Measurements from ENCODE around the gene CHST13.
"Not testable (repeated sequence)": the region's sequence is repeated elsewhere in the genome, so short reads cannot be mapped to it uniquely, and the experiment has no call there.

The CHST13 gene

GRCh38 chr3:126555795-126556636, 32.1 kb downstream of the CHST13 start:
- DNase-seq (ENCODE audit: low read depth): no peak

- DNase-seq (ENCODE audit: low read depth): no peak
Observed at GRCh38 chr3:126556637-126557414, 32.9 kb downstream of the CHST13 start.

GRCh38 chr3:126557415-126557745, 33.4 kb downstream of the CHST13 start:
- no peak for DNase-seq (ENCODE audit: low read depth)

GRCh38 chr3:126557761-126558160, 33.8 kb downstream of the CHST13 start:
- DNase-seq (ENCODE audit: low read depth): no peak

- DNase-seq (ENCODE audit: low read depth): no peak
Observed at GRCh38 chr3:126558336-126559071, 34.5 kb downstream of the CHST13 start, which contains the start of gene C3orf22. TSS of gene C3orf22 (minus strand) at chr3:126558932. CDS start at chr3:126553390, 5,542 bp downstream.

GRCh38 chr3:126562737-126563276, 38.9 kb downstream of the CHST13 start:
- no peak for DNase-seq (ENCODE audit: low read depth)

GRCh38 chr3:126567696-126568438, 43.9 kb downstream of the CHST13 start:
- no peak for DNase-seq (ENCODE audit: low read depth)

- no peak for DNase-seq (ENCODE audit: low read depth)
Observed at GRCh38 chr3:126568776-126569342, 44.9 kb downstream of the CHST13 start.

- no peak for DNase-seq (ENCODE audit: low read depth)
Observed at GRCh38 chr3:126569390-126569975, 45.5 kb downstream of the CHST13 start.

- no peak for DNase-seq (ENCODE audit: low read depth)
Observed at GRCh38 chr3:126570103-126570541, 46.2 kb downstream of the CHST13 start.

- no peak for DNase-seq (ENCODE audit: low read depth)
Observed at GRCh38 chr3:126571078-126571477, 47.1 kb downstream of the CHST13 start.

GRCh38 chr3:126573492-126574117, 49.6 kb downstream of the CHST13 start:
- no peak for DNase-seq (ENCODE audit: low read depth)

GRCh38 chr3:126577261-126577660, 53.3 kb downstream of the CHST13 start:
- no peak for DNase-seq (ENCODE audit: low read depth)

GRCh38 chr3:126578702-126579101, 54.7 kb downstream of the CHST13 start:
- no peak for DNase-seq (ENCODE audit: low read depth)

- DNase-seq (ENCODE audit: low read depth): no peak
Observed at GRCh38 chr3:126580746-126581145, 56.8 kb downstream of the CHST13 start.

GRCh38 chr3:126581569-126581968, 57.6 kb downstream of the CHST13 start:
- DNase-seq (ENCODE audit: low read depth): no peak

GRCh38 chr3:126582311-126582710, 58.4 kb downstream of the CHST13 start:
- DNase-seq (ENCODE audit: low read depth): no peak

- not testable (repeated sequence) for DNase-seq (ENCODE audit: low read depth)
Observed at GRCh38 chr3:126591515-126591914, 67.6 kb downstream of the CHST13 start.
